GM18868 (cell line): Measurements from ENCODE around the gene TSKS.

ENCODE experiments used
- ATAC-seq: cut with Tn5 transposase; IDR thresholded peaks from one replicate; pipeline ENCODE4 v1.9.1; 2021; ENCODE audit warnings: mild to moderate bottlenecking, moderate library complexity; ENCODE audit not compliant: unreplicated experiment

Gene TSKS

GRCh38 chr19:49763230-49763629, at the start of gene TSKS:
Gene TSKS, minus strand, starts transcription at chr19:49763306. Its CDS starts 59 bp downstream, at chr19:49763247.
- no peak for ATAC-seq

- no peak for ATAC-seq
Measured at GRCh38 chr19:49812452-49812996, 49.4 kb upstream of the TSKS start.

- ATAC-seq = no peak
Measured at GRCh38 chr19:49811328-49811727, 48.2 kb upstream of the TSKS start.

- ATAC-seq = no peak
Measured at GRCh38 chr19:49809941-49810389, 46.9 kb upstream of the TSKS start.

- no peak for ATAC-seq
Measured at GRCh38 chr19:49809160-49809940, 46.2 kb upstream of the TSKS start.

GRCh38 chr19:49808711-49809159, 45.6 kb upstream of the TSKS start:
- no peak for ATAC-seq

GRCh38 chr19:49807904-49808675, 45.0 kb upstream of the TSKS start:
- no peak for ATAC-seq

- ATAC-seq = no peak
Measured at GRCh38 chr19:49807058-49807903, 44.2 kb upstream of the TSKS start.

GRCh38 chr19:49806620-49806959, 43.5 kb upstream of the TSKS start:
- ATAC-seq = no peak

GRCh38 chr19:49805822-49806619, 42.9 kb upstream of the TSKS start:
- ATAC-seq = no peak

GRCh38 chr19:49803529-49803856, 40.4 kb upstream of the TSKS start:
- no peak for ATAC-seq

- ATAC-seq = no peak
Measured at GRCh38 chr19:49802836-49803528, 39.9 kb upstream of the TSKS start.

- no peak for ATAC-seq
Measured at GRCh38 chr19:49801966-49802661, 39.0 kb upstream of the TSKS start.

- ATAC-seq = no peak
Measured at GRCh38 chr19:49801401-49801888, 38.3 kb upstream of the TSKS start.

GRCh38 chr19:49800771-49801170, 37.7 kb upstream of the TSKS start:
- ATAC-seq = no peak

GRCh38 chr19:49799798-49800376, 36.8 kb upstream of the TSKS start:
- ATAC-seq = no peak

- no peak for ATAC-seq
Measured at GRCh38 chr19:49799271-49799797, 36.2 kb upstream of the TSKS start.

GRCh38 chr19:49798574-49798973, 35.5 kb upstream of the TSKS start:
- ATAC-seq = no peak
